Right lobe of liver (tissue), 4 donors: ENCODE measurements around the gene B4GALT2.

Experiments used
- CTCF ChIP-seq, 4 donors: fragments of 200-600 bp in 3 of 4; fragments of 450-650 bp in 1 of 4; IDR thresholded peaks; one replicate each; pipeline versions ENCODE4 v1.5.1 to v1.8.0; 2016 to 2022; ENCODE audit warnings: antibody characterized with exemption in 4 of 4, mild to moderate bottlenecking in 2 of 4
- POLR2A ChIP-seq: fragments of 450-650 bp; IDR thresholded peaks from one replicate; pipeline ENCODE4 v1.6.1; 2017; ENCODE audit warnings: antibody characterized with exemption, mild to moderate bottlenecking
- donor health status: DM: no; HTN: no; CAD: no.
- donor health status: DM: no; HTN: no; CAD: no.
- donor health status: DM: no; HTN: yes; CAD: no.

- TF ChIP-seq POLR2A (no peak), CTCF (IDR thresholded peaks at IDR 0.05) (no peak)
These were observed 1.5 kb downstream of the B4GALT2 start for GRCh38 chr1:43980255-43981134.
